PC-9 (cell line): ENCODE measurements around the gene FOLR1. TPM values are rescaled to one million over a fixed set of nuclear protein-coding genes. Genes with fewer than 3 reads are reported as not detected.

Source experiments
- BruUV-seq: library from RNA; stranded (reverse); fragments of 400-500 nt; replicated peaks from 2 replicates; lab custom pipeline; 2021; lab: Mats Ljungman, UMichigan
- CTCF ChIA-PET: fragments of 300-600 bp; sonication (Branson Sonifier 250); formaldehyde crosslinking; loops from one replicate; lab custom pipeline; 2022; ENCODE audit warnings: antibody characterized with exemption; lab: Charles Lee
- POLR2A ChIA-PET: fragments of 300-600 bp; sonication (Branson Sonifier 250); formaldehyde crosslinking; loops from one replicate; lab custom pipeline; 2022; ENCODE audit warnings: antibody characterized with exemption; ENCODE audit not compliant: unreplicated experiment; lab: Charles Lee
- DNase-seq, 2 experiments: peaks; one replicate each; pipeline versions ENCODE4 v3.0.0 to v3.0.0-alpha.2; 2015 to 2022; ENCODE audit warnings: mixed read lengths in 1 of 2
- H2AFZ ChIP-seq: fragments of 200-600 bp; sonication (generic); 2 replicates; pipeline ENCODE4 v1.8.1; 2017; ENCODE audit warnings: antibody characterized with exemption
- H3F3A ChIP-seq: fragments of 200-600 bp; sonication (generic); 2 replicates; pipeline ENCODE4 v1.8.1; 2017; ENCODE audit warnings: antibody characterized with exemption, mild to moderate bottlenecking, low read depth; ENCODE audit not compliant: insufficient read depth
- H3K27ac ChIP-seq: fragments of 200-600 bp; sonication (generic); 2 replicates; pipeline ENCODE4 v1.6.1; 2016; ENCODE audit warnings: mixed run types
- H3K27me3 ChIP-seq: fragments of 200-600 bp; sonication (generic); 2 replicates; pipeline ENCODE4 v1.6.1; 2016; ENCODE audit warnings: low read depth, mixed run types; ENCODE audit not compliant: insufficient read depth
- H3K36me3 ChIP-seq: fragments of 200-600 bp; sonication (generic); 2 replicates; pipeline ENCODE4 v1.6.1; 2016; ENCODE audit warnings: low read depth, mixed run types
- H3K4me1 ChIP-seq: fragments of 200-600 bp; sonication (generic); replicated peaks from 2 replicates; pipeline ENCODE4 v1.6.1; 2016; ENCODE audit warnings: mixed run types; ENCODE audit not compliant: insufficient read depth
- H3K4me2 ChIP-seq: fragments of 200-600 bp; sonication (generic); 2 replicates; pipeline ENCODE4 v1.6.1; 2017; ENCODE audit warnings: mixed run types
- H3K4me3 ChIP-seq: fragments of 200-600 bp; sonication (generic); 2 replicates; pipeline ENCODE4 v1.6.1; 2016; ENCODE audit warnings: mixed run types
- H3K79me2 ChIP-seq: fragments of 200-600 bp; sonication (generic); 2 replicates; pipeline ENCODE4 v1.6.1; 2017; ENCODE audit warnings: low read depth, mixed run types
- H3K9me2 ChIP-seq: fragments of 200-600 bp; sonication (generic); 2 replicates; pipeline ENCODE4 v1.8.1; 2017; ENCODE audit warnings: mild to moderate bottlenecking; ENCODE audit not compliant: insufficient read depth
- H3K9me3 ChIP-seq: fragments of 200-600 bp; sonication (generic); 2 replicates; pipeline ENCODE4 v1.8.1; 2016; ENCODE audit warnings: low read depth; ENCODE audit not compliant: insufficient read depth
- H4K20me1 ChIP-seq: fragments of 200-600 bp; sonication (generic); 2 replicates; pipeline ENCODE4 v1.8.1; 2017; ENCODE audit not compliant: insufficient read depth
- EZH2 ChIP-seq: fragments of 200-600 bp; sonication (generic); IDR thresholded peaks from 2 replicates; pipeline ENCODE4 v1.8.0; 2017; ENCODE audit warnings: antibody characterized with exemption, low read depth
- intact Hi-C: fragments of 100-400 bp; cut with micrococcal nuclease; formaldehyde crosslinking; loops from one replicate; pipeline ENCODE4 v1.10.0; 2022; ENCODE audit not compliant: unreplicated experiment
- total RNA-seq: library from RNA; stranded (reverse); gene quantifications from 2 replicates; pipeline ENCODE4 v1.2.3, GENCODE V29; 2021
- TF ChIP-seq, protein P1 (sequence below): fragments of 200-600 bp; sonication (generic); conservative IDR thresholded peaks from 2 replicates; pipeline ENCODE4 v1.6.1; 2017; ENCODE audit warnings: mixed run types, antibody characterized with exemption, mild to moderate bottlenecking, moderate library complexity

FOLR1 gene
- total RNA-seq, 1 experiment from 2014 or later = 4.7 TPM

GRCh38 chr11:72245263-72245816, 53.4 kb downstream of the FOLR1 start:
- POLR2A ChIA-PET = no interaction called here
- Histone ChIP-seq H3K27me3 (peaks cover 37% of the 10 kb centered on the region; the same call in 1 of the 2 replicates), H2AFZ (no peak overlapping the region), H3K36me3 (no peaks in the 10 kb centered on the region), H3K9me2 (no peaks in the 10 kb centered on the region), H3K79me2 (no peaks in the 10 kb centered on the region), H3K4me1 (no peaks in the 10 kb centered on the region), H4K20me1 (no peaks in the 10 kb centered on the region), H3K9me3 (no peaks in the 10 kb centered on the region), H3F3A (no peaks in the 10 kb centered on the region), H3K4me2 (no peak overlapping the region), H3K4me3 (no peak overlapping the region), H3K27ac (no peak overlapping the region)
- no TSS peak for BruUV-seq
- DNase-seq = no peak
- TF ChIP-seq, protein P1, sequence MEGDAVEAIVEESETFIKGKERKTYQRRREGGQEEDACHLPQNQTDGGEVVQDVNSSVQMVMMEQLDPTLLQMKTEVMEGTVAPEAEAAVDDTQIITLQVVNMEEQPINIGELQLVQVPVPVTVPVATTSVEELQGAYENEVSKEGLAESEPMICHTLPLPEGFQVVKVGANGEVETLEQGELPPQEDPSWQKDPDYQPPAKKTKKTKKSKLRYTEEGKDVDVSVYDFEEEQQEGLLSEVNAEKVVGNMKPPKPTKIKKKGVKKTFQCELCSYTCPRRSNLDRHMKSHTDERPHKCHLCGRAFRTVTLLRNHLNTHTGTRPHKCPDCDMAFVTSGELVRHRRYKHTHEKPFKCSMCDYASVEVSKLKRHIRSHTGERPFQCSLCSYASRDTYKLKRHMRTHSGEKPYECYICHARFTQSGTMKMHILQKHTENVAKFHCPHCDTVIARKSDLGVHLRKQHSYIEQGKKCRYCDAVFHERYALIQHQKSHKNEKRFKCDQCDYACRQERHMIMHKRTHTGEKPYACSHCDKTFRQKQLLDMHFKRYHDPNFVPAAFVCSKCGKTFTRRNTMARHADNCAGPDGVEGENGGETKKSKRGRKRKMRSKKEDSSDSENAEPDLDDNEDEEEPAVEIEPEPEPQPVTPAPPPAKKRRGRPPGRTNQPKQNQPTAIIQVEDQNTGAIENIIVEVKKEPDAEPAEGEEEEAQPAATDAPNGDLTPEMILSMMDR = no peak
- no peak for TF ChIP-seq EZH2
- intact Hi-C loops = loop anchor here (5.0 kb wide), 1 partner anchor 167 kb away; no protein-coding TSS in a partner anchor
- CTCF ChIA-PET = interaction anchor here (0.7 to 1.4 kb wide), 2 partner anchors 101 to 186 kb away, joined by 3 read pairs; no protein-coding TSS in a partner anchor

Other genes with a start within 250 kb of the FOLR1 start
- gene IL18BP, start 193.2 kb upstream of the FOLR1 start, total RNA-seq = 16.9 and 17.9 TPM in 2 replicates
- 221 and 267 TPM in 2 replicates for gene NUMA1, start 111.6 kb upstream of the FOLR1 start, total RNA-seq
- gene LRRC51, start 111.3 kb upstream of the FOLR1 start, total RNA-seq = 17.5 and 19.6 TPM in 2 replicates
- gene LAMTOR1, start 88.8 kb upstream of the FOLR1 start, total RNA-seq = 94.6 and 107 TPM in 2 replicates
- not detected in 2 replicates for gene TOMT, start 86.2 kb upstream of the FOLR1 start, total RNA-seq
- 77.2 and 97.8 TPM in 2 replicates for gene ANAPC15, start 79.4 kb upstream of the FOLR1 start, total RNA-seq
- not detected in 2 replicates for gene FOLR3, start 56.4 kb upstream of the FOLR1 start, total RNA-seq
- gene FOLR2, start 24.7 kb downstream of the FOLR1 start, total RNA-seq = not detected in 2 replicates
- gene INPPL1, start 32.6 kb downstream of the FOLR1 start, total RNA-seq = 195 and 199 TPM in 2 replicates
- gene PHOX2A, start 52.0 kb downstream of the FOLR1 start, total RNA-seq = not detected in 2 replicates
- gene CLPB, start 242.4 kb downstream of the FOLR1 start, total RNA-seq = 34.1 and 37.8 TPM in 2 replicates